ENCODE results near the gene PDIA5. TPM values are rescaled to one million over a fixed set of nuclear protein-coding genes. Genes with fewer than 3 reads are reported as not detected.

The PDIA5 gene
- total RNA-seq, 3 donors from 2014 or later: 21.5 to 49.1 (median 22.0) TPM

DNA sequence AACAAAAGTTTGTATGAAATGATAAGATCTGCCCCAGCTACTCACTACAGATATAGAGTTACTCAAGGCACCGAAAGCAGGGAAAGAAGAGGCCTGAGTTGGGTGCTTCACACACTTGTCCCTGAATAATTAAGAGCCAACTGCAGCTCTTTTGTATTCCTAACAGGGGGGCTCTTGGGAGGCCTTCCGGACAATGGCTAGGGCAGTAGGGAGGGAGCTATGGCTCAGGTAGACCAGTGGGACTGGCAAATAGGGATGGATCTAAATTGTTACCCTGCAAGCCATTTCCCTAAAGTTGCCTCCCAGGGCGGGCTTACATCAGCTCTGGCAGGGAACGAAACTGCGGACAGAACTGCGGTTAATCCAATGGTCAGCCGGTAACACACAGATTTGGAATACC lies 45.4 kb upstream of the PDIA5 start:
- Histone ChIP-seq H3K4me3 (no peak overlapping the region), H3K9me3 (no peaks in the 10 kb centered on the region), H3K36me3 (ENCODE audit: low read depth) (no peaks in the 10 kb centered on the region), H3K4me1 (ENCODE audit: low read depth) (peaks cover 3% of the 10 kb centered on the region)
- ATAC-seq (no peak), DNase-seq (no peak)
- intact Hi-C loops (cut with DNase I, micrococcal nuclease): no loop called here
- TF ChIP-seq, protein P1, sequence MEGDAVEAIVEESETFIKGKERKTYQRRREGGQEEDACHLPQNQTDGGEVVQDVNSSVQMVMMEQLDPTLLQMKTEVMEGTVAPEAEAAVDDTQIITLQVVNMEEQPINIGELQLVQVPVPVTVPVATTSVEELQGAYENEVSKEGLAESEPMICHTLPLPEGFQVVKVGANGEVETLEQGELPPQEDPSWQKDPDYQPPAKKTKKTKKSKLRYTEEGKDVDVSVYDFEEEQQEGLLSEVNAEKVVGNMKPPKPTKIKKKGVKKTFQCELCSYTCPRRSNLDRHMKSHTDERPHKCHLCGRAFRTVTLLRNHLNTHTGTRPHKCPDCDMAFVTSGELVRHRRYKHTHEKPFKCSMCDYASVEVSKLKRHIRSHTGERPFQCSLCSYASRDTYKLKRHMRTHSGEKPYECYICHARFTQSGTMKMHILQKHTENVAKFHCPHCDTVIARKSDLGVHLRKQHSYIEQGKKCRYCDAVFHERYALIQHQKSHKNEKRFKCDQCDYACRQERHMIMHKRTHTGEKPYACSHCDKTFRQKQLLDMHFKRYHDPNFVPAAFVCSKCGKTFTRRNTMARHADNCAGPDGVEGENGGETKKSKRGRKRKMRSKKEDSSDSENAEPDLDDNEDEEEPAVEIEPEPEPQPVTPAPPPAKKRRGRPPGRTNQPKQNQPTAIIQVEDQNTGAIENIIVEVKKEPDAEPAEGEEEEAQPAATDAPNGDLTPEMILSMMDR (IDR thresholded peaks at IDR 0.05): no peak

DNA sequence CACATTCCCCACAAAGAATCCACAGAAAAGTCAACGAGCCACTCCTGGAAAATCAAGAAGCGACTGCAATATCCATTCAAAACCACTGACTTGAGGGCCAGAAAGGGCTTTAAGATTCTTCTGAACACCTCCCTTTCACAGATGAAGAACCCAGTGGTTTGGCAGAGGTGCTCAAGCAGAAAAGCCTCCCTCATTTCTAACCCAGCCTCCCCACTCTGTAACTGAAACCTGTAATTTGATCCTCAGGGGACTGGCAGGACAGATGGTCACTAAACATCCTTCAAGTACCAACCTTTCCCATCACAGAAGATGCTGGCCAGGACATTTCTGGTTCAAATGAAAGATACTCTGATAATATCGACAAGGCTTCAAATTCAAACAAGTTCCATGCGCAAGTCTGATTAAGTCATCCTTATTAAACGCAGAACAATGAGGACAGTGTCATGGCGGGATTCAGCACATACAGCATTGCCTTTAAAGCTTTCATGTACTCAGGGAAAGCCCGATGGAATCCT lies 44.8 kb upstream of the PDIA5 start:
- Histone ChIP-seq H3K4me3 (no peak overlapping the region), H3K4me1 (ENCODE audit: low read depth) (peaks cover 10% of the 10 kb centered on the region), H3K36me3 (ENCODE audit: low read depth) (no peaks in the 10 kb centered on the region), H3K9me3 (no peaks in the 10 kb centered on the region)
- TF ChIP-seq, protein P1 (IDR thresholded peaks at IDR 0.05): no peak
- ATAC-seq (no peak), DNase-seq (no peak)
- intact Hi-C loops (cut with DNase I, micrococcal nuclease): no loop called here

DNA sequence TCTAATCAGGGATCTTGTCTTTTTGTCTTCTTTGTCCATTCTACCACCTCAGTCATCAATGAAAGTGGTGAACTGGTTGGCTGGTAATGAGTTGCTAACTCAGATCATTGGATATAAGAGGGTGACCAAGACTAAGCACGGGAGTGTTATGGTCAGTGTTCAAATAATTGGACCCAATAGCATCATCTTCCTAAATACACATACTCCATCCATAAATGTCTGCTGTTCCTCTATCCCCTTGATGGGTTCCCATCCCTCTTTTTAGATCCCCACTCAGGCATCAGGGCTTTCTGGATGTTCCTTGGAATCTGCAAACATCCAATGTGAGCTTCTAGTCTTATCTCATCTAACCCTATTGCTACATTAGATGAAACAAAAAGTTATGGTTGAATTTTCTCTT lies 42.8 kb upstream of the PDIA5 start:
- DNase-seq: no peak
- Histone ChIP-seq H3K36me3 (ENCODE audit: low read depth) (no peaks in the 10 kb centered on the region), H3K4me1 (ENCODE audit: low read depth) (peaks cover 19% of the 10 kb centered on the region), H3K9me3 (no peaks in the 10 kb centered on the region), H3K4me3 (no peak overlapping the region)
- intact Hi-C loops (cut with DNase I, micrococcal nuclease): no loop called here
- TF ChIP-seq, protein P1 (IDR thresholded peaks at IDR 0.05): no peak
- ATAC-seq: no peak

DNA sequence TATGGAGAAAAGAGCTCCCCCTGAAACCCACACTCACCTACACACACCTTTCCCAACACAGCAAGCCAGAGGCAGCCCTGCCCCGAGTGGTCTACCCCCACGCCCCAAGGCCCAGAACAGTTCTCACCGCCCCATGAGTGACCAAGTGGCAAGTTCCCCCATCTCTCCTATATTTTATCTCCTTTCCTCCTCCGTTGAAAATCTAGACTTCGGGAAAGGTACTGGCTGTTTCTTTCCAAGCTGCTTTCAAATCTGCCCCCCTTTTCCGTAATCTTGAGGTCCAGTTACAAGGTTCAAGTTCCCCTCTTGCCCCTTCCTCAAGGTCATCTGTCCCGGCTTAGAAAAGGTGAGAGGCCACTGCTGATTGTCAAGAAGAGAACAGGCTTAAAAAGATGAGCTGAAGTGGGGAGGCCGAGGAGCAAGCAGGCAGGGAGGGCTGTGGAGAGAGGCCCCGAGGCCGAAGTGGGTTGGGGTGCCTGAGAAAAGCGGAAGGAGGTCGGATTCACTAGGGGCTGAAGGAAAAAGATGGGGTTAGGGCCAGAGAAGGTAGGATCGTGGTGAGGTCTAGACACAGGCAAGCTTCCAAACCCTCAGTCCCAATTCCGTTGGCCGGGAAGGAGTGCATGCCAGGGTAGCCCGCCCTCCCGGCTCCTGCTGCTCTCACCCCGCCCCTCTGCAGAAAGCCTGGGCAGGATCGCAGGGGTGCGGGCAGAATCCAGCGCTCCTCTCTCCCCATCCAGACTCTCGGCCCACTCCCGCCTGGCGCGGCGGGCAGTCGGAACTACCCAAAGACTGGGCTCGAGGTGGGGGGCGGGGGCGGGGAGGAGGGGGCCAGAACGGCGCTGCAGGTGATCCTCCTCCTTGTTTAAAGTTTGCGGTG lies 40.9 kb upstream of the PDIA5 start:
- H3K4me3 ChIP-seq: no peak overlapping the region
- DNase-seq: peak in 1 of 3 donors; percentile 25
- peaks cover 19% of the 10 kb centered on the region for H3K4me1 ChIP-seq (ENCODE audit: low read depth)
- H3K9me3 ChIP-seq: no peaks in the 10 kb centered on the region
- intact Hi-C loops (cut with DNase I, micrococcal nuclease): no loop called here
- H3K36me3 ChIP-seq (ENCODE audit: low read depth): no peaks in the 10 kb centered on the region
- TF ChIP-seq, protein P1 (IDR thresholded peaks at IDR 0.05): no peak
- ATAC-seq: peak; percentile 8

DNA sequence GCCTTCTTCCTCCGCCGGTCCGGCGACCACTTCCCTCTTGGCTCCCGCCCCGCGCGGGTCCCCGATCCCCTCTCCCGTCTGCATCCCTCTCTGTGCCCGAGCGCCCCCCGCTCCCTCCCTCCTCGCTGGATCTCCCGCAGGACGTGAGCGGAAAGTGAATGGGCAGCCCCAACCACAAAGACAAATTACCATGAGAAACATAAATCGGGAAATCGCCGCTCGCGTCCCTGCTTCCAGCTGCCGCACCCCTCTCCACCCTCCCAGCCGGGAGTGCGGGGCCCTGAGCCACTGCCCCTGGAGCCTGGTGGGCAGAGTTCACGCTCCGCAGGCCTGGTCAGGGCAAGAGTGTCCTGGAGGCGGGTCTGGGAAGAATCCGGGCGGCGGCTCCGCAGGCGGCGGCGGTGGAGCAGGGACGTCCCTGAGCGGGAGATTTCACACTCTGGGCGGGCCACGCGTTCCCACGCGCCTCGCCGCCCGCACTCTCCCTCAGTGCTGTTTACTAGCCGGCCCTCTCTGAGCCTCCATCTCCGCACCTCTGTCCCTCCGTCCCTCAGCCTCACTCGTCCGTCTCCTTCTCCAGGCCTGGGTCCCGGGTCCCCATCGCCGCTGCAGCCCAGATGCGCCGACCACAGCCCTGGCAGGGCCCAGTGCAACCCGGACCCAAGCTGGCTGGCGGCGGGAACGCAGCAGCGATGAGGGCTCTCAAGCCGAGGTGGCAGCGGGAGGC lies 40.1 kb upstream of the PDIA5 start:
- intact Hi-C loops (cut with DNase I, micrococcal nuclease): no loop called here
- DNase-seq: peak; percentile 21 to 51 (median 49)
- no peaks in the 10 kb centered on the region for H3K36me3 ChIP-seq (ENCODE audit: low read depth)
- peaks cover 19% of the 10 kb centered on the region for H3K4me1 ChIP-seq (ENCODE audit: low read depth)
- H3K9me3 ChIP-seq: no peaks in the 10 kb centered on the region
- ATAC-seq: peak; percentile 46
- TF ChIP-seq, protein P1 (IDR thresholded peaks at IDR 0.05): no peak
- H3K4me3 ChIP-seq: no peak overlapping the region

All from mucosa of descending colon (tissue), 3 donors.